AG09309 (cell line): ENCODE results near the gene TRABD.

Experiments
- DNase-seq: peaks from one replicate; pipeline ENCODE4 v3.0.0-alpha.2; 2010; ENCODE audit warnings: low read depth
- H3K4me3 ChIP-seq: 2 replicates; pipeline ENCODE4 v1.5.1; 2011; ENCODE audit warnings: mild to moderate bottlenecking, low read depth, low read length, moderate library complexity; ENCODE audit not compliant: control insufficient read depth
- TF ChIP-seq, protein P1 (sequence below): IDR thresholded peaks from 2 replicates; pipeline ENCODE4 v1.5.1; 2011; ENCODE audit warnings: mild to moderate bottlenecking, low read depth, low read length, inconsistent platforms; ENCODE audit not compliant: insufficient read depth, control insufficient read depth; ENCODE audit errors: missing control alignments

The TRABD gene

DNA sequence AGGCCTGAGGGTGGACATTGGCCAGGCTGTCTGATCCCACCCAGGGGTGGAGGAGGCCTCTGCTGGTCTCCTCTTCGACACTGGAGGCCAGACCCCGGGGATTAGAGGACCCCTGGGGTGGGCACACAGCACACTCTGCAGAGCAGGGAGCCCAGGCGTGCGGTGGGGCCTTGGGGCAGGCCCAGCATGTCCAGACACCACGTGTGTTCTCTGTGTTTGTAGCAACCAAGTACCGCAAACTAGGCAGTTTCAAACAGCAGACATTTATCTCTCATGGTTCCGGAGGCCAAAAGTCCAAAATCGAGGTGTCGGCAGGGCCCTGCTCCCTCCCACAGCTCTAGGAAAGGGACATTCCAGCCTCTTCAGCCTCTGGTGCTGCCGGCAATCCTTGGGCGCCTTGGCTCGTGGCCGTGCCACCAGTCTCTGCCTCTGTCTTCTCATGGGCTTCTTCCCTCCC, 13.7 kb upstream of the TRABD start:
- DNase-seq: no peak
- TF ChIP-seq, protein P1, sequence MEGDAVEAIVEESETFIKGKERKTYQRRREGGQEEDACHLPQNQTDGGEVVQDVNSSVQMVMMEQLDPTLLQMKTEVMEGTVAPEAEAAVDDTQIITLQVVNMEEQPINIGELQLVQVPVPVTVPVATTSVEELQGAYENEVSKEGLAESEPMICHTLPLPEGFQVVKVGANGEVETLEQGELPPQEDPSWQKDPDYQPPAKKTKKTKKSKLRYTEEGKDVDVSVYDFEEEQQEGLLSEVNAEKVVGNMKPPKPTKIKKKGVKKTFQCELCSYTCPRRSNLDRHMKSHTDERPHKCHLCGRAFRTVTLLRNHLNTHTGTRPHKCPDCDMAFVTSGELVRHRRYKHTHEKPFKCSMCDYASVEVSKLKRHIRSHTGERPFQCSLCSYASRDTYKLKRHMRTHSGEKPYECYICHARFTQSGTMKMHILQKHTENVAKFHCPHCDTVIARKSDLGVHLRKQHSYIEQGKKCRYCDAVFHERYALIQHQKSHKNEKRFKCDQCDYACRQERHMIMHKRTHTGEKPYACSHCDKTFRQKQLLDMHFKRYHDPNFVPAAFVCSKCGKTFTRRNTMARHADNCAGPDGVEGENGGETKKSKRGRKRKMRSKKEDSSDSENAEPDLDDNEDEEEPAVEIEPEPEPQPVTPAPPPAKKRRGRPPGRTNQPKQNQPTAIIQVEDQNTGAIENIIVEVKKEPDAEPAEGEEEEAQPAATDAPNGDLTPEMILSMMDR: no peak
- no peak overlapping the region for H3K4me3 ChIP-seq

DNA sequence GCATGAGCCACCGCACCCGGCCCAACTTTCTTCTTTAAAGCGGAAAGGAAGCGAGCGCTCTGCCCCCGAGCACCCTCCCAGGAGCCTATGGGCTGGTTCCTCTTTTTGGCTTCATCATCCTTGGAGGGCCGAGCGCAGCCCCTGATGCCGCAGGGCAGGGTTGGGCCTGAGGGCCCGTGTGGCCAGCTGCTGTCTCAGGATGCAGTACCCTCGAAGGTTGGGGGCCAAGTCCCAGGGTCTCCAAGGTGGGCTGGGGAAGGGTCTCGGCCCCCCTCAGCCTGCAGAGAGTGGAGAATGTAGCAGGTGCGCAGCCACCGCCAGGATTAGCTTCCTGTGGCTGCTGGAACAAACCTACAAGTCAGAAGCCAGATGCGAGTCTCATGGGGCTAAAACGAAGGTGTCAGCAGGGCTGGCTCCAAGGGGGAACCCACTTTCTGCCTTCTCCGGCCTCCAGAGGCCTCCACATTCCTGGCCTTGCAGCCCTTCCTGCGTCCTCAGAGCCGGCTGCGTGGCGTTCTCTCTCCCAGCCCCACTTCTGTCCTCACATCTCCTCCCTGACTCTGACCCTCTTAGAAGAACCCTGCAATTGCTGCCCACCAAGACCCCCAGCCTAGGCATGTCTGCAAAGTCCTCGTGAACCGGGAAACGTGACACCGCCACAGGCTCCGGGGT, 12.3 kb upstream of the TRABD start:
- H3K4me3 ChIP-seq: no peak overlapping the region
- TF ChIP-seq, protein P1: no peak
- no peak for DNase-seq

DNA sequence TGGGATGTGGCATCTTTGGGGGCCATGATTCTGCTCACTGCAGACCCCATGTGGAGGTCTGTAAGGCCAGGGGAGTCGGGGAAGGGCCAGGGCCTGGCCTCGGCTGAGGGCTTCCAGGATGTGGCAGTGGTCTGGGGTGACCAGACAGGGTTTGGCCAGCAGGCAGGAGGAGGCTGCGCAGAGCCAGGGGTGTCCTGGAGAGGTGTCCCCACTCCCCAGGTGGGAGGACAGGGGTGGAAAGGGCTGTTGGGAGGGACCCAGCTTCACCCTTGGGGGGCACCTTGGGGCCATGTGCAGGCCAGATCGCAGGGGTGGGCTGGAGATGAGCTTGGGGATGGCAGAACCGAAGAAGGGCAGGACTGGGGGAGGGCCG, 11.7 kb upstream of the TRABD start:
- TF ChIP-seq, protein P1: no peak
- no peak overlapping the region for H3K4me3 ChIP-seq
- no peak for DNase-seq

DNA sequence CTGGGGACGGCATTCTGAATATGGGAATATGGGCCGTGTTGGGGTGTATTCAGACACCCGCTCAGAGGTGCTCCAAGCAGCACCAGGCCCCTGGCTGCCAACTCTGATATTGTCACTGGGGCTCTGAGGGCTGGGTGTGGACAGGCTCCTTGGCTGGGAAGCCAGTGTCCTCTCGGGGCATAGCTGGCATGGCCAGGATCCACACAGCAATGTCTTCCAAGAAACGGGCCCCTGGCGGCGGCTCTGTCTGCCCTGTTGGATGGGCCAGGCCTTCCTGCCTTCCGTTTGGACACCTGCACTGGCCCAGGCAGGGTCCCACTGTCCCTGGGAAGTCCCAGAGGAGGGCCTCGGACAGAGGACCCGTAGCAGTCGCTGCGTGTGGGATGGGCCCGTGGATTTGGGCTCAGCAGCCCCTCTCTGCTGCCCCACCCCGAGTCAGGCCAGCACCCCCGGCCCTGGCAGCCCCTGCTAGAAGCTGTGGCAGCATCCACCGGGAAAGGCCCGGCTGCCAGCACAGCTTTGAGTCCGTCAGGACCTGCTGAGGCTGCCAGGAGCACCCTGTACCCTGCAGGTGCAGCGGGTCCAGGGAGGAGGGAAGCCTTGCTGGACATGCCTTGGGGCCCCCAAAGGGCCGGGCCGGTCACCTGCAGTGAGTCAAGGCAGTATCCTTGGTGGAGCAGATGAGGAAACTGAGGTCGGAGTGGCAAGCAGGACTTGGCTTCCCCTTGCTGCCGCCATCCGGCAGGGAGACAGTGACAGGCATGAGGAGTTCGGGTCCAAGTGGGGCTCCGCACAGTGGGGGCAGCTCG, 11.1 kb upstream of the TRABD start:
- DNase-seq: no peak
- H3K4me3 ChIP-seq: no peak overlapping the region
- TF ChIP-seq, protein P1: no peak

DNA sequence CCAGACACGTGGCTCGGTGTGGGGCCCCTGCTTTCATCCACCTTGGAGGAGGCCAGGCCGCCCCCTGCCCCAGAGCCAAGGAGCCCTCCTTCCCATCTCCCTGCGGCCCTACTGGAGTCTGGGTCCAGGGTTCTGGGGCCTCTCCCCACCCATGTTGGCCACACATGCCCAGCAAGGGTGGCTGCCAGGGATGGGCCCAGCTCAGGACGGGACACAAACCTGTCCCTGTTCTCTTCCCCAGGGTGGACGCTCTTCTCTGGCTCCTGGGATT, 10.6 kb upstream of the TRABD start:
- H3K4me3 ChIP-seq: no peak overlapping the region
- TF ChIP-seq, protein P1: no peak
- no peak for DNase-seq

DNA sequence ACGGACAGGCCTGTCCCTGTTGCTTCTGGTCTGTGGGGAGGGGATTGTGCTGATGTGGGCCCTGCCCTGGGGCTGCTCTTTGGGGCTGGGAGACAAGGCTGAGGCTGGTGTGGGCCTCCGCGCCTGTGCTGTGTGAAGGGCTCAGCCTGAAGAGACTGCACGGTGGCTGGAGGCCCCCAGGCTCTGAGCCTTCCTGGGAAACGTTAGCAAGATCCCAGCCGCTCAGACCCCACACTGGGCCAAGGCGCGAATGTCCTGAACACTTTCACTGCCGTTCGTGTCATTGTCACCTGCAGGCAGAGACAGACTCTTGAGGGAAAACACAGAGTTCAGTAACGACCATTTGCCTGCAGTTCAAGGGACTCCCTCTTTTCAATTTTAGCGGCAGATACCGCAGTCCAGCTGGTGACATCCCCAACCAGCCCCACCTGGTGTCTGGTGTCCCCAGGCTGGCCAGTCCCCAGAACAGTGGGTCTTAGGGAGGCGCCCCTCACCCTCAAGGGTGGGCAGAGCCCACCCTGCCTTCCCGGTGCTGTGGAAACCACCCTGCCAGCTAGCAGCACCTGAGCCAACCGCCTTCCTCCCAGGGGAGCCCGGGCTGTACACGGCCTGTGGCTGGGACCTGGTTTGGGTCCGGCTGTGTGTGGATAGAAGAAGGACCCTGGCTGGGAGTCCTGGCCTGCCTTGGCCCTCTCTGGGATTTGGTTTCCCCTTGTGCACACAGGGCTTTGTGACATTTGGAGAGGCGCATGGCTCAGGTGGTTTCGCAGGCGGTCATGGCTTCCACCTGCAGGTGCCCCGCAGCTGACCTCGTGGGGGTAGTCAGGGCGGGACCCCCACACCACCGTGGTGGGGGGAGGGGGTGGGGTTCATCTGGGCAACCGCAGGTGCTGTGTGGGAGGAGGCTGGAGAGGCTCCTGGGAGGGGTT, 9.5 kb upstream of the TRABD start:
- TF ChIP-seq, protein P1: no peak
- no peak for DNase-seq
- H3K4me3 ChIP-seq: no peak overlapping the region
